SW480 (cell line): Measurements from ENCODE around the gene WDFY3.
A peak's percentile ranks its signal among the peaks of the same experiment; 100 is the strongest.
"Not testable (repeated sequence)": the region's sequence is repeated elsewhere in the genome, so short reads cannot be mapped to it uniquely, and the experiment has no call there.

Experiments
- DNase-seq: peaks from one replicate; pipeline ENCODE4 v3.0.0-alpha.2; 2016; ENCODE audit warnings: low spot score

Gene WDFY3

DNA sequence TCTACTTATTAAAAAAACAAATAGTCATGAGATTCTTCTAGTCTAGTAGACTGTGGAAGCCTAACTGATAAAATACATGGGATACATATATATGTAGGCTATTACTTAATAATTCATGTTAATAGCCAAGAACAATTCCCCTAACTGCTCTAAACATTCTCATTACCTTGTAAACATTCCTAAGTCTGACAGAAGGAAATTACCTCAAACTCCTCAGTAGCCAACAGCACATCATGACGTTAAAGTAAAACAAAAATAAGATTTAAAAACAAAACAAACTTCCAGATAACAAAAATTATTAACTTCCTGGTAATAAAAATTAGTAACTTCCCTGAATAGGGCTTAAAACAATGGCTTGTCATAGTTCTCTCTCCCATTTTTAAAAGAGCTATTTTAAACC lies 109.2 kb downstream of the WDFY3 start:
- DNase-seq, result no peak

DNA sequence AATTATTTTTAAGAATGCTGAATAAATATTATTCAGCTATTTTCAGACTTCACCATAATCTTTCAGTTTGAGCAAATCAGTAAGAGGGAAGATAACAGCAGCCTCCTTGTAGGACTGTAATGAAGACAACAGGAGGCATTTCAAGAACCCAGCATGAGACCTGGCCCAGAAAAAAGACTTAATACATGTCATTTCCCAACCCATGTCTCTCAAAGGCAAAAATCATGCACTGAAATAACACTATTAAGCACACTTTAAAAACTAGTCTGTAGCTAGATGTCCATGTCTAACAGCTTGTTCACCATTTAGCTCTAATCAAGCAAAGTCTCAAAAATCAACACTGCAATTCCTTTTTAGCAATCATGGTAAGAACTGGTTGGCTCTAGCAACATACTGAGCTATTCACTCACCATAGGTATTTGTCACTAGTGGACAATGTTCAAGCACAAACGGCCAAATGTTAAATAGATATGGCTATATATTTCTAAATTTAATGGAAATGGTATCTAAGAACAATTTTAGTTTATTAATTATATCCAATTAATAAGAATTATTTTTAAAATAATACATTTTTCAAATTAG lies 109.9 kb downstream of the WDFY3 start:
- no peak for DNase-seq

DNA sequence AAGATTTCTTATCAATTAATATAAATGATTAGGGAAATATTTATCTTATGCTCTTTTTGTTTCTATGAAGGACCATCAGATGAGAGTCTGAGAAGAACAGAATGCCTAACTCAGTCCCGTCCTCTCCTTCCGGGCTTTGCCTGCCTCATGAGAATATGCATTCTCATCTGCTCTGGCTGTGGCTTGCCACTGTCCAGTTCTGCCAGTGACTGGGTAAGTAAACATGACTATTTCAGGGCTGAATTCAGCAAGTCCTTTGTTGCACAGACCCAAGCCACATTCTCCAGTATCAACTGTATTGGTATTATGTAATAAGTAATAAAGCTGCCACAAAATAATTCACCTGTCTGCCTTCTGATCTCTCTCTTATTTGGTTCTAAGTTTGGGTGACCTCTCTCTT lies 110.7 kb downstream of the WDFY3 start:
- no peak for DNase-seq

DNA sequence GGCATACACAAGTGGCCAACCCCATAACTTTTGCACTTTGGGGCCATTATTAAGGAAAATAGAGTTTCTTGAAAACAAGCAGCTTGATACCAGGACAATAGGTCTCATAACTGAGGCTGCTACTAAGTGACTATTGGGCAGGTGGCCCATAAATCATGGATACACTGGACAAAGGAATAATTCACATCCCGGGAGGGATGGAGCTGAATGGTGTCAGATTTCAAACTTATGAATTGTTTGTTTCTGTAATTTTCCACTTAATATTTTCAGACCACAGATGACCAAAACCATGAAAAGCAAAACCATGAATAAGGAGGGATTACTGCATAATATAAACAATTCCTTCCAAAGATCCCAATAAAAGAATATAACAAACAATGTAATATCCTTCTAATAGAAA lies 114.4 kb downstream of the WDFY3 start:
- DNase-seq, result peak; percentile 20

DNA sequence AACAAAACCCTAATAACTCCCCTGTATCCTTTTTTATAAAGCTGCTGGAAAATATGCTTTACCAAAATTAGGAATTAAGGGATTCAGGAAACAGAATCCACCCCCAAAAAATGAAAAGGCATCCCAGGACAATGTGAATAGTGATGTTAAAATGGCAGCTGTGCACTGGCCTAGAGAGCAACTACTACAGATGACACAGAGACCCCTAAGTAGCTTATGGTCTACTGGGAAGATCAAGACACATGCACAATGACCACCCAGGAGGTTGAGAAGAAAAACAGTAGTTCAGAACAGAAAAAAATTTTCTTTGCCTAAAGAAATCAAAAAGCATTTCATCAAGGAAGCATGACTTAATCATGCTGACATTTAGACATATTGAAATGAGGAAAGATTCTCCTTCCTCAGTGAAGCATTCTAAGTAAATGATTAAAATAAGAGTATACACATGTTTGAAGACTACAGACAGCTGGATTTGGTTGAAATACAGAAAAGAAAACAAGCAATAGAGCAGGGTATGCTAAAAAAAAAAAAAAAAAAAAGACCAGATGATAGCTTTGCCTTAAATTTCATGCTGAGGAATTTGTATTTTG lies 117.3 kb downstream of the WDFY3 start:
- DNase-seq, result no peak

DNA sequence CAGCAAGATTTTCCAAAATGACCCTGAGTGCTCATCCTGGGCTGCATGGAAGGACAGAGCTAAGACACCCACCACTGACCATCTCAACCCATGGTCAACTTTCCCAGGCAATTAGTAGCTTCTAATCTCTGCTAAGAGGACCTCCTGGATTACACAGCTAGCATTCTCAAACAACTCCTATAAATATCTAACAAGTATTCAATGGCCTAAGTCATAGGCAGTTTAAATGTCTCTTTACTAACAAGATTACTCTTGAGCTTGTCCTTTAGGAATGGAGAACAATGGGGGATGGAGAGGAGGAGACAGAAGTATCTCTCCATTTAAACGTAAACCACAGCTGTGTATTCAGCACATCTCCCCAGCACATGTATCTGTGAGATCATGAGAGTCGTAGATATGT lies 118.1 kb downstream of the WDFY3 start:
- no peak for DNase-seq

DNA sequence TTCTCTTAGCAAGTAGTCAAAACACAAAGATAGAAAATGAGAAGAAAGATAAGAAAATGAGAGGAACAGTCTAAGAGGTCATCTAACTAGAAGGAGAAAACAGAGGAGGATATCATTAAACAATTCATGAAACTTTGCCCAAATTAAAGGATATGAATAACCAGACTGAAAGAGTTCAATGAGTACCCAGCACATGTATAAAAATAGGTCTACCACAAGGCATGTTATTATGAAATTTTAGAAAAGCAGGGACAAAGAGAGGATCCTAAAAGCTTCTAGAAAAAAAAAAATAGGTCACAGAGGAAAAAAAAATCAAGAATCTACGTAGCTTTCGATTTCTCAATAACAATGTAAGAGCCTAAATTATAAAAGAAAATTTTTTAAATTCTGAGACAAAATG lies 118.5 kb downstream of the WDFY3 start:
- no peak for DNase-seq

DNA sequence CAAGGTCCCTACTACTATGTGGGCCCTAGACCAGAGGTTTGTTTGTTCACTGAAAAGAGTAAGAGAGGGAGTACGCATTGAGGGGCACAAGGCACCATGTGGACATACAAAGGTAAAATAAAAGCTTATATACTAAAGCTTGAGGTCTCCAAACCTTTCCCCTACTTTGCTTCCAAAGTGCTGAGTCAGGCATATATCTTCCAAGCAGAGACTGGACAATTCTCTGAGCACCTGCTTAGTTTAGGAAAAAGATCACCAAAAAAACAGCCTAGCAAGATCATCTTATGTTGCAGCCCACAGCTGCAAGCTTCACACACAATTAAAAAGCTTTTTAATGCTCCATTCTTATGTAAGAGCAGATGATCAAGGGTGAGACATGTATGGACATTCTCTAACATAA lies 119.5 kb downstream of the WDFY3 start:
- no peak for DNase-seq

DNA sequence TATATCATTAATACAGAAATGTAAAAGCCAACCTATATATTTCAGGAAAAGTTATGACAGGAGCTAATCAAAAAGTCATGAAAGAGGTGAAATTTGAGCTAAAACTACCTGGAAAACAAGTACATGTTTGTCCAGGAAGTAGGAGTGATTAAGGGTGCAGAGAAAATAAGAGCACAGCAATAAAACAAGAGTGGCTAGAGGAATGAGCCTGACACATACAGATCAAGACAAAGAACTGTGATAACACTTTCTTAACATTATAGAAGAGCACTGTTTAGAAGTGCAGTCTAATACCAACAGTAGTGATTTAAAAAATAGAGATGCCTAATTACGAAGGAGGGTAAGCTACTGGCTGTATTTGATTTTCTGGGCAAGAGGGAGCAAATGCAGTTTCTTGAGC lies 125.1 kb downstream of the WDFY3 start:
- DNase-seq, result no peak

DNA sequence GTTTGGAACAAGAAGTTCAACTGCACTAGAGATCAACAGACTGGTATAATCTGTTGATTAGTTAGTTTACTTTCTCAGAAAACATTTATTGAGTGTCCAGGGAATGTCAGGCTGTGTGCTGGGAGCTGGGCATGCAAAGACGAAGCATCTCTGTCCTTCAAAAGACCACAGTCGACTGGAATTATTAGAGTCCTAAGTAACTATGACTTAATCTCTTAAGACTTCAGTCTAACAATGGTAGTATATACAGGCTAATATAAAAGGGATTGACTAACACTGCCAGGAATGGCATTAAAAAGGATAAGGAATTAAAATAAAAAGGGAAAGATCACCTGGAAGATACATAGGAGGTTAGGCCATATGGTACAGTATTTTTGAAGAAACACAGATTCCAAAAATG lies 128.7 kb downstream of the WDFY3 start:
- DNase-seq, result no peak

DNA sequence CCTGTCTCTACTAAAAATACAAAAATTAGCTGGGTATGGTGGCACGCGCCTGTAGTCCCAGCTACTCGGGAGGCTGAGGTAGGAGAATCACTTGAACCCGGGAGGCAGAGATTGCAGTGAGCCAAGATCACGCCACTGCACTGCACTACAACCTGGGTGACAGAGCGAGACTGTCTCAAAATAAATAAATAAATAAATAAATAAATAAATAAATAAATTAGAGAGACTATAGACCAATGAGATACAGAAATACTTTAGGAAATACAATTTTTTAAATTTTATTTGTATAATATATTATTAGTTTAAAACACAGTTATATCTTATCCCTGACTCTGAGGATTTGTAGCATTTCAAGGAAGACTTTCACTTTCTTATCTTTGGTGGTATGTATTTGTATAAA lies 136.9 kb downstream of the WDFY3 start:
- not testable (repeated sequence) for DNase-seq

DNA sequence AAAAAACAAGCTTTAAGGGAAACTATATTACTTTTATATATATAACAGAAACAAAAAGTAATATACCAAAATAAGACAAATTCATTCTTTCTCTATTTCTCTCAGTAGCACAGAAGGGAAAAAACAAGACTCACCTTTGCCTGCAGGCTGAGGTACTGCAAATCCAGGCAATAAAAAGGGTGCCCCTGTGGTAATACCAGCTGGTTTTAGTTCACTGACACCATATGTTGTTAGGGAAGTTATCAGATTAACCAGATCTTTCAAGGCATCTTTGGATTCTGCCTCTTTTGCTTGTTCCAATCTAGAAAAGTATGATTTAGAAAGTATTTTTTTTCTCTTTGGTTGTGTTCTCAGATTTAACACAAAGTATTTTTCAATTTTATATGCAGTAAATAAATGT lies 139.8 kb downstream of the WDFY3 start:
- no peak for DNase-seq

DNA sequence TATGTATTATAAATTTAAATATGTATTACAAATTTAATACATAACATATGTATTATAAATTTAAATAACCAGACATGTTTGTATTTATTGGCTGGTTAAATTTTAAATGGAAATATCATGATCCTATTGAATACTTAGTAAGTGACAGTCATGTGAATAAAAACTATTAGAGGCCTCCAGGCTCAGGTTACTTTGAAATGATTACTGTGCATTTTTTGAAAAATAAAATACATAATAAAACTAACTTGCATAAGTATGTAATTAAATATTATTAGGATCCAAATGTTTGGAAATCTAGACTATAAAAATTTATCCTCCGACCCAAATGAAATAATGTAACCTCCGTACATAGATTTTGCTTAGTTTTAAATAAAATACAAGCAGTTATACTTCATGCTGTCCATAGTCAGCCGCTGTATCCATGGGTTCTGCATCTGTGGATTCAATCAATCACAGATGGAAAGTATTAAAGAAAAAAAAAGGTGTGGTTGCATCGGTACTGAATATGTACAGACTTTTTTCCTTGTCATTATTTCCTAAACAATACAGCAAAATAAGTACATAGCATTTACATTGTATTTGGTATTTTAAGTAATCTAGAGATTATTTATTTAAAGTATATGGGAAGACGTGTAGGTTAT lies 140.7 kb downstream of the WDFY3 start:
- DNase-seq, result no peak

DNA sequence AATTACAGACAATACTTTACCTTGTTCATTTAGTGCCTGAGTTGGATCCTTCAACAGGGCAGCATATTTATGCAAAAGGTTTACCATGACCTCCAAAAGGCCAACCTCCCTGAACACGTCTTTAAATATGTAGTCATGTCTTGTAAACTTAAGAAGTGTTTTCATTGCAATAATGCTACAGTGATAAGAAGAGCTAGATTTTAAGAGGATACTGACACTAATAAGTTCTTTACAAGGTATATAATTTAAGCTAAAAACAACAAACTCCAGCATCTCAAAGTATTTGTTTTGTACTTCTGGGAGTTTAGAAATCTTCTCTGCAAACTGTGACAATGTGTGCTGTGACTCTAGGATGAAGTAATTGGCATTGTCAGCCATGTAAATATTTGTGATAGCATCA lies 145.4 kb downstream of the WDFY3 start:
- no peak for DNase-seq

DNA sequence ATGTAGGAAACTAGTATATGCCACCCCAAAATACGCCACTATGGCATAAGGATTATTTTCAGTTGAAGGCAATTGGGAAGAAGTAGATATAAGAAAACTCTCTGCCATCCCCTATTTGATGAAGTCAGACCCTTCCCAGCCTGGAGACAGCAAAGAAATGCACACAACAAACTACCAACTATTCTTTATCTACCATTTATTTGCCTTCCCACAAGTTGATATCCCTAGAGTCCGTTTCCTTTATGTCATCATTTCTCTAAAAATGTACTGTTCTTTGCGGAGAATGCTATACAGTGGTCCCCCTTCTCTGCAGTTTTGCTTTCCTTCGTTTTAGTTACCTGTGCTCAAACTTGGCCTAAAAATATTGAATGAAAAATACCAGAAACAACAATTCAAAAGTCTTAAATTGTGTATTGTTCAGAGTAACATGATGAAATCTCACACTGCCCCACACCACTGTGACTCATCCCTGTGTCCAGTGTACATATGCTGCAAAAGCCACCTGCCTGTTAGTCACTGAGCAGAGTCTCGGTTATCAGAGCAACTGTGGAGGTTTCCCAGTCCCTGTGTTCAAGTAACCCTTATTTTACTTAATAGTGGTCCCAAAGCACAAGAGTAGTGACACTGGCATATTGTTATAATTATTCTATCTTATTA lies 152.3 kb downstream of the WDFY3 start:
- DNase-seq, result peak; percentile 70

DNA sequence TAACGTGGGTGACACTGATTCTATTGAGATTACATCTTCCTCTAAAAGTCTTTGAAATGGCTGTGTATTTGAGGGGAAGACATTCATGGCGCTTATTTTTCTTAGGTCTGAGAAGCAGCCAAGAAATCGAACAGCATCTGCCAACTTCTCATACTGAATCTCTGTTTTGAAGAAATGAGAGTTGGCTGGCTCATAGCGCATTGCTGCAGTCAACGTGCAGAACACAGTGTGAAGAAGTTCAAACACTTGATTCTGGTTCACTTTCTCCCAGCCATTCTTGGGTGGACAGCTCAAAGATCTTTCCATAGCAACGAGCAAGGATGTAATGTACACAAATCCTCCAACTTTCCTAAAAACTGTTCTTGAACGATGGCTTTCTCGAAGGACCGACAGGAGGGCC lies 156.5 kb downstream of the WDFY3 start:
- DNase-seq, result no peak

DNA sequence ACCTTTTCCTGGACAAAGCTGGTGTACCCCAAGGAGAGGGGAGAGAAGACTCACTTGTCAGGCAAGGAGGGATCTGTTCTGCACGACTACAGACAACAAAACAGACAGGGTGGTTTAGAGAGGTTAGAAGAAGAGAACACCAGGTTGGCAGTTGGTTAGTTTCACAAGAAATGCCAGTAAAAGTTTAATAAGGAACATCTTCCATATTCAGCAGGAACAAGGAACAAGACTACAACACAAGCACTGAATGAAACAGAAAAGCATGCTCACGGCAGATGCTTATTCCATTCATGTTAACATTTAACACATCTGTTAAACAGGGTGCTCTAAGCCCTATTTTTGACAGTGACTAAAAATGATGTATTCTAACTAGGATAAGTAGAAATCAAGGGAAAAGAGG lies 158.2 kb downstream of the WDFY3 start:
- DNase-seq, result no peak

DNA sequence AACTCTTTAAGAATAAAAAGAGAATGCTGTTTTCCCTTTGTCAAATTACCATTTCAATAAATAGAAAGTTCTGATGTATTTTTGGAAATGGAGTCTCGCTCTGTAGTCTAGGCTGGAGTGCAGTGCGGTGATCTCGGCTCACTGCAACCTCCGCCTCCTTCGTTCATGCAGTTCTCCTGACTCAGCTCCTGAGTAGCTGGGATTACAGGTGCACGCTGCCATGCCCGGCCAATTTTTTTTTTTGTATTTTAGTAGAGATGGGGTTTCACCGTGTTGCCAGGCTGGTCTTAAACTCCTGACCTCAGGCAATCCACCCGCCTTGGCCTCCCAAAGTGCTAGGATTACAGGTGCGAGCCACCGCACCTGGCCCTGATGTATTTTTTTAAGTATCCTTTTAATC lies 159.9 kb downstream of the WDFY3 start:
- DNase-seq, result not testable (repeated sequence)

DNA sequence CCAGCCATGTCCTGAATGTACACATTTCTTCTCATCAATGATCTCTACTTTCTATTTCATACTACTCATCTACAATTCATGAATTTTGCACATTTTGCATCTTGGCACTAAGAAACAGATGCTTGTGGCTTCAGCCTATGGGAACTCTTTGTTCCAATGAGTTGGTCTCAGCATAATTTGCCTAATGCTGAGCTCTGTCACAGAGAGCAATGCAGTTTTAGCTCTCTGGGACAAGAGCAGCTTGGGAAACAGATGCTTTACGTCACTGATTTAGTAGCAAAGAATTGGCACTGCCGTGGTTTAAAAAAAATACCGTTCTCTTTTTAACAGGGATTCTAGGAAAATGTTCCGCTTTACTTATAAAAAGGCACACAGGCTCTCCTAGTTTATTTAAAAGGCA lies 162.4 kb downstream of the WDFY3 start:
- DNase-seq, result no peak

DNA sequence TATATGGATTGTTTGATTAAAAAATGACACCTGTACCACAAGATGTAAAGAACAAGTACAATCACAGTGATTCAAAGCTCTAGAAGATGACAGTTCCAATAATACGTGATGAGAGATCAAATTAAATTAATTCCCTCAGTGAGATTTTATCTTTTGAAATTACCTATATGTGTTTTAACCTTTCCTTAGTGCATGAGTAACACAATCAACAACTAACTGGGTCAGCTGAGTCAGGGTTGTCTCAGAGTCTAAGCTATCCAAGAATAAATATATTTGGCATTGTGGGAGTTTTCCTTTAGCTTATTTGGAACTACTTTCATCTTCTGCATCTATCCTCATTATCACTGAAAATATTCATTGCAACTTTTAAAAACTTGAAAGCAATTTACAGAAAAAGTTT lies 162.8 kb downstream of the WDFY3 start:
- DNase-seq, result no peak

DNA sequence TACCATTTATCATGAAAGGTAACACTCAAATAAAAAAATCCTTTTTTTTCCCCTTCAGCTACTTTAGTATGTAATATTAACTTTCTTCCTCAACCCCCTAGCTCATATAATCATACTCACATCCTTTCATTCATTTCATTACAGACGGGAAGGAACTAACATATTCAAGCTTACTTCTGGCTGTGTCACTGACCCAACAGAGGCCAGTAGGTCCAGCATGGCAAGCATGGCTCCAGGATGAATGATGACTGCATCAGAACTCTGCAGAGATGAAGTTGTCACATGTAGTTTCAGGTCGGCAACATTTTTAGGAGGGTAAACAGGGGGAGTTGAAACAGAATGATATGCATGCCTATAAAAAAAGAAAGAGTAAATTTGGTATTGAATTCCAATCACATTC lies 163.4 kb downstream of the WDFY3 start:
- no peak for DNase-seq

DNA sequence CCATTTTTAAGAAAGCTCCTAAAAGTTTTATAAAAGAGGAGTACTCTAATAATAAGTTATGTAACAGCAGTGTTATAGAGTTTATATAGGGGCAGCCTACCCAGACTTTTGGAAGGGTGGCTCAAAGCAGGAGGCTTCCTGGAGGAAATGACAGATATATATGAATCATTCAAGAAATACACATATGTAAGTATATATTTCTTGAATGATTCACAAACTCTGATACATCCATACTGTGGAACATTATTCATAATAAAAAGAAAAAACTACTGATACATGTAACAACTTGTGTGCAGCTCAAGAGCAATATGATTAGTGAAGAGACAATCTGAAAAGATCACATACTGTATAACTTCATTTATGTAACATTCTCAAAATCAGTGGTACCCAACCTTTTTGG lies 166.2 kb downstream of the WDFY3 start:
- DNase-seq, result no peak

DNA sequence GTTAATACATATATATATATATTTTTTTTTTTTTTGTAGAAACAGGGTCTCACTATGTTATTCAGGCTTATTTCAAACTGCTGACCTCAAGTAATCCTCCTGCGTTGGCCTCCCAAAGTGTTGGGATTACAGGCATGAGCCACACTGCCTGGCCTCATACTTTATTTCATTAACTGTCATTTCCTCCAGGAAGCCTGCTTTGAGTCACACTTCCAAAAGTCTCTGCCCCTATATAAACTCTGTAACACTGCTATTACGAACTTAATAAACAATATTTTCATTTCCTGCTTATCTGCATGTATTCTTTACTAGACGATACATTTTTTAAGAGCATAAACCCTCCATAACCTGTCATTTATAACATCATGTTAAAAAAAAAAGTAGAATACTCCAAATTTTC lies 167.2 kb downstream of the WDFY3 start:
- DNase-seq, result no peak

DNA sequence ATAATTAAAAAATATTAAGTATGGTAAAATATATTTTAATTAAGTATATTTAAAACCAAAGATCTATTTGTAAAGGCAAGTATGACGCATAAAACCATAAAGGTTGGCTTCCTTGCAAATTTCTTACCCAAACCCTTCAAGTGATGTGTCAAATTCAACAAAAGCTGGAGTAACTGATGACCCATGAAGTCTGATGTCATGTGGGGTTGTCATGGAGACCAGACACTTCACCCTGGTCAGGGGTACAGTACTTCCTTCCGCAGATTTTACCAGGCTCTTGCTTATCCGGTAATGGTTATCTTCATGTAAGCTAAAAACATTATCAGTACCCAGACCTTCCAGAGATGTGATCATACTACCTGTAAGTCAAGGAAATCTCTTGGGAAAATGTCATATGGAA lies 170.1 kb downstream of the WDFY3 start:
- no peak for DNase-seq
